ENCODE results near the gene FYB2.

FYB2 gene, protein sequence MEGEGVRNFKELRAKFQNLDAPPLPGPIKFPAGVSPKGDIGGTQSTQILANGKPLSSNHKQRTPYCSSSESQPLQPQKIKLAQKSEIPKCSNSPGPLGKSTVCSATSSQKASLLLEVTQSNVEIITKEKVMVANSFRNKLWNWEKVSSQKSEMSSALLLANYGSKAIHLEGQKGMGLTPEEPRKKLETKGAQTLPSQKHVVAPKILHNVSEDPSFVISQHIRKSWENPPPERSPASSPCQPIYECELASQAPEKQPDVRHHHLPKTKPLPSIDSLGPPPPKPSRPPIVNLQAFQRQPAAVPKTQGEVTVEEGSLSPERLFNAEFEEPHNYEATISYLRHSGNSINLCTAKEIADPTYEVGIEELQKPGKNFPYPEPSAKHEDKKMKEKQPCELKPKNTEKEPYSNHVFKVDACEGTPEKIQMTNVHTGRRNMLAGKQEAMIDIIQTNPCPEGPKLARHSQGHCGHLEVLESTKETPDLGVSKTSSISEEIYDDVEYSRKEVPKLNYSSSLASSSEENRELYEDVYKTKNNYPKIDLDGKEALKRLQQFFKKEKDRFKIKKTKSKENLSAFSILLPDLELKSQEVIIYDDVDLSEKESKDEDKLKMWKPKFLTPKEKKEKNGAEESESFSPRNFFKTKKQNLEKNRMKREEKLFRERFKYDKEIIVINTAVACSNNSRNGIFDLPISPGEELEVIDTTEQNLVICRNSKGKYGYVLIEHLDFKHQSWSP

DNA sequence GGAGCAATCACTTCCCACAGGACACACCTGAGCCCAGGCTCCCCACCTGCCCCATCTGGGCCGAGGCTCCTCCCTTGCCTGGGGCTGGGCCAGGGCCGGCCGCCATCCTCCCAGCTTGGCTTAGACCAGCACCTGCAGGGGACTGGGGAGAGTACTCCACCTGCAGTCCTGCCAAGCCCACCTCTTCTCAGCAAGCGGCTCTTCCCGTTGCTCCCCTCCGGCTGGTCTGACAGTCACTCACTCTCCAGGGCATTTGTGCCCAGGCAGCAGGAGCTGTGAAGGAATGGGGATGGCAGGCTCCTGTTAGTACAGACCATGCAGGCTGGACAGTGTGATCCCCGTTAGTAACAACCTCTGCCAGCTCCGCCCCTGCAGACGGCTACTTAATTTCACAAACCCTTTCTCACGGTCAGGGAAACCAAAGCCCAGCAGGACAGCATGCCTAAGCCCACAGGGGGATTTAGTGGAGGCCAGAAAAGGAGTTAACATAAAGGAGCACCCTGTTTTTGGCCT, at the start of gene FYB2:
Gene FYB2, minus strand, starts transcription at position 18 of the 513 bp plus-strand sequence. CDS start 114 bp downstream, outside the sequence.
- H3K4me3 ChIP-seq (ENCODE audit: low read depth, low read length): no peak within 1 kb of the TSS

DNA sequence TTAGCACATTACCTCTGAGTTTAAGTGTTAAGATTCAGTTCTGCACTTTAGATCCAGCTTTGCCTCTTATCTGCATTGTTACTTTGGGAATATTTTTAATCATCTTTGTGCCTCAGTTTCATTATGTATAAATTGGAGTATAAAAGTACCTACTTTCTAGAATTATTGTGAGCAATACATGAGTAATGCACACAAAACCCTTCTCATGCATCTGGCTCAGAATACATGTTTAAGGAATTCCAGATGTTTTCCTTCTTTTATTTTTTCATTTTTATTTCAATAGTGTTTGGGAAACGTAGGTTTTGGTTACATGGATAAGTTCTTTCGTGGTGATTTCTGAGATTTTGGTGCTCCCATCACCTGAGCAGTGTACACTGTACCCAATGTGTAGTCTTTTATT, 49.6 kb upstream of the FYB2 start:
- no peak overlapping the region for H3K4me3 ChIP-seq (ENCODE audit: low read depth, low read length)

DNA sequence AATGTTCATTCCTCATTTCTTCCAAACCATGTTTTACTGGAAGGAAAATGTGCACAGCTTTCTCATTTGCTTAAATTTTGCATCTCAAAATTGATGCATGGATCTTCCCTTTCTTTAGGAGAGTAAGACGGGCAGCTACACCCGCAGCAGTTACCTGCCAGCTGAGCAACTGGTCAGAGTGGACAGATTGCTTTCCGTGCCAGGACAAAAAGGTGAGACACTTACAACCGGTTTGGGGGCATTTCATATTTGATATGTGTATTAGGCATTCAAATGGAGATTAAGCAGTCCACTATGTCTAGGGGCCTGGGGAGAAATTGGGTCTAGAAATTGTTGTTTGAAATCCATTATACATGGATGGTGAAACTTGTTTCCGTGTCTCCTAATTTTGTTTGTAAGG, 48.3 kb upstream of the FYB2 start:
- no peak overlapping the region for H3K4me3 ChIP-seq (ENCODE audit: low read depth, low read length)

DNA sequence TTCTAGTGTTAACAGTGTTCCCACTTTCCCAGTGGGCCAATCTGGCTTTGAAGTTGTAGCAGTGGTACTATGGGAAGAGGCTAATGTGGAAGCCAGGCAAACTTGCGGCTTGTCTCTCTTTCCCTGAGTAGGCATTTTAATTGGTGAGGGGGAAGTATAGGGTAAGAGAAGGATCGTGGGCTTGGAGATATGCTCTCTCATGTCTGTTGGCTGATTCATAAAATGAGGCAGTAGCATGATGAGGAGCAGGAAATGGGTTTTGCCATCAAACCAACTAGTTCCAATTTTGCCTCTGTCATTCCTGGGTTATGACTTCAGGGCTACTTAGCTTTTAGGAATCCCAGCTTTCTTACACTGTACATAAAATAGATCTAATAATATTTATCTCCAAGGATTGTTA, 47.5 kb upstream of the FYB2 start:
- H3K4me3 ChIP-seq (ENCODE audit: low read depth, low read length): no peak overlapping the region

DNA sequence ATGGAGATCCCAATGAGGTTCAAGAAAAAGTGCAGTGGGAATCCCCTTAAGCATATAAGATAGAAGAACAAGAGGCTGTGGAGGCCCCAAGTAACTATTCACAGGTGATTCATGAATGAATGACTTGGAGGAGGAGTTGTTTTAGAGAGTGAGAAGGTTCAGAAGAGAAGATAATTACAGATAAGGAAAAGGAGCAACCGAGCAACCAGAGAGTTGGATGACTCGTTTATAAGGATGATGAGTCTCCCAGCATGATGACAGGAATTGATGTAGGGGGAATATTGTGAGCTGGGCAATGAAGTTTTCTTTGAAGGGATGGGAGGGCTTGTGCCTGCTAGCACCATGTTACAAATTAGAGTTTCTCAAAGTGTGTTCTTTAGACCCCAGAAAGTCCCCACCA, 45.2 kb upstream of the FYB2 start:
- H3K4me3 ChIP-seq (ENCODE audit: low read depth, low read length): no peak overlapping the region

DNA sequence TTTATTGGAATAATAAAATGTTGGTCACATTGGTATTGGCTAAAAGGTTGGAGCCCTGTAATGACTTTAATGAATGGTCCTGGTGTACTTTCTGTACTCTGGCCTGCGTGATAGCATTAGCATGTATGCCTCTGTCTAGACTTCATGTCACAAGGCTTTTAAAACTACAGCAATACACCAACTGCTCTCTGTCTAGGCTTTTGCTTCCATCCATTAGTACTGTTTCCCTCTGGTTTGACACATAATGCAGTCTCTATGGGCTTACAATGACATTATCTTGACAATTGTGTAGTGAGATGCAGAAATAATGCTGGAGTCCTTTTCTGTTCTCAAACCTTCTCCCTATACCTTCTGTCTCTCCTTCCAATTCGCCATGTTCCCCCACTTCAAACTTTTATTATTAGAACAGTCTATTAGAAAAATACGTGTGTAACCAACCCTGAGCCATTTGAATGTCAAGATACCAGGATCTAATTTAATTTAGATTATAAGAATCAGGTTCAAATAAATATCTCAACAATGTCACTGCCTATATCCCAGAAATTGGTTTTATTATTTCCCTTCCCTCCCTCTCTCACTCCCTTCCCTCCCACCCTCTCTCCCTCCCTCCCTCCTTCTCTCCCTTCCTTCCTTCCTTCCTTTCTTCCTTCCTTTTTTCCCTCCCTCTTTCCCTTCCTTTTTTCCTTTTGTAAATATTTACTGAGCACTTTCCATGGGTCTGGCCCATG, 44.2 kb upstream of the FYB2 start:
- H3K4me3 ChIP-seq (ENCODE audit: low read depth, low read length): no peak overlapping the region

DNA sequence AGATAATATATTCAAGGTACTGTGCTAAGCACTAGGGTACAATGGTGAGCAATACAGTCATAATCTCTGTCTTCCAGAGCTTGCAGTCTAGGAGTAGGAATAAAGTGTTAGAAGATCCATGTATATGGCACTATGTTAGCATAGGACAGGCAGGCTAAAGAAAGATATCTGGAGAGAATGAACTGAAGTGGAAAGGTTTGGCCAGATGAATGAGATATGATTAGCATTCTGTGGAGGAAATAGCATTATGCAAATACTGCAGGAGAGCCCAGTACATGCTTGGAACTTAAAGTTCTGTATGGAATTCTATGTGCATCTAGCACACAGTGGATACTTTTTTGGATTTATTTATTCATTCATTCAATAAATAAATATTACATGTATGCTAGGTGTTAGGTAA, 40.1 kb upstream of the FYB2 start:
- no peak overlapping the region for H3K4me3 ChIP-seq (ENCODE audit: low read depth, low read length)

DNA sequence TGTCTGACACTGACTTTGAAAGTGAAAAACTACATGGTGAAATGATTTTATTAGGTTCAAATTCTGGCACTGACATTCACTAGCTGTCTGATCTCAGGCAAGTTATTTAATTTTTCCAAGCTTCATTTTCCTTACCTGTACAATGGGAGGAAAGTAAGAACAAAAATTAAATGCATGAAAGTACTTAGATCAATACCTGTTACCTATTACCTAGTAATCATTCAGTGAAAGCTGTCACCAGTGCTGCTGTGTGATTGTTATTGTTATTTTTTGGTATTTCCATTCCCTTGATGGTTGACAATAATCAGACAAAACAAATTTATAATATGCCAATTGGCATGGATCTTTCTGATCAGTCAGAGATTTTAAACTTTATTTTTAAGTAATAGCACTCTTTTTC, 37.0 kb upstream of the FYB2 start:
- no peak overlapping the region for H3K4me3 ChIP-seq (ENCODE audit: low read depth, low read length)

DNA sequence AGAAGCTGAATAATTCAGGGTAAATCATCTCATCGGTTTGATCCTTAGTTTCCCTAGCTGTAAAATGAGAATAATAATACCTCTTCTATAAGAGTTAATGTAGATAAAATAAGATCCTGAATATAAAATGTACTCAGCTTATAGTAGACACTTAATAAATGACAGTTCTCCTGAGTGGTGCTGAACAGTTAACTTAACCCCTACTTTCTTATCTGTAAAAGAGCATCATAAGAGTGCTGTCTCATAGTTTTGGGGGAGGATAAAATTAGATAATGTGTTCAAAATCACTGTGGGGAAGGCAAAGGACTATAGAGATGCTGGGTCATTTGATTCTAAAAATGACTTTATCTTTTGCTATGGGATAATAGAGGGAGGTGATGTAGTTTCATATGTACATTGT, 36.0 kb upstream of the FYB2 start:
- H3K4me3 ChIP-seq (ENCODE audit: low read depth, low read length): no peak overlapping the region

DNA sequence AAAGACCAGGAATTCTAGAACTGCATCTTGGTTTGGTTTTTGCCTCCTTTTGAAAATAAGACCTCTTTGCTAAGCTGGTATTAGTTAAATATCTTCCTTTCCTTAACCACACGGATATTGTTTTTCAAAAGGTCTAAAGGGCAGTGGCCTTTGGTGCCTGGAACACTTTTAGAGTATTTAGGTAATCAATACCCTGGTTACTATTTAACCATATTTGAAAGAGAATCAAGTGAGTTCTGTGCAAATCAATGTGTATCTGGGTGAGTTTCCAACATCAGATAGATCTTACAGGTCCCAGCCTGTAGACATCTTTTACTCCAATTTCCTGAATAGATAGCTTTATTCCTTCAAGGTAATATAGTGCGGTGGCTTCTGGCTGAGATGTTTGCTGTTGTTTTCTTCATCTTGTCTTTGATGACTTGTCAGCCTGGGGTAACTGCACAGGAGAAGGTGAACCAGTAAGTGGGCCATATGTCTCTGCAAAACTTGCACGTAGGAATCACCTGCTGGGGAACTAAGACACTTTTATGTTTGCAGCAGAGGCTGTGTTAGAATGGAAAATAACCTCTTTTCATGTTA, 35.4 kb upstream of the FYB2 start, which contains the start of gene C8A:
Gene C8A, plus strand, starts transcription at position 277 of the 579 bp plus-strand sequence. Its CDS starts 105 bp downstream, at position 382.
- H3K4me3 ChIP-seq (ENCODE audit: low read depth, low read length): no peak within 1 kb of the TSS

DNA sequence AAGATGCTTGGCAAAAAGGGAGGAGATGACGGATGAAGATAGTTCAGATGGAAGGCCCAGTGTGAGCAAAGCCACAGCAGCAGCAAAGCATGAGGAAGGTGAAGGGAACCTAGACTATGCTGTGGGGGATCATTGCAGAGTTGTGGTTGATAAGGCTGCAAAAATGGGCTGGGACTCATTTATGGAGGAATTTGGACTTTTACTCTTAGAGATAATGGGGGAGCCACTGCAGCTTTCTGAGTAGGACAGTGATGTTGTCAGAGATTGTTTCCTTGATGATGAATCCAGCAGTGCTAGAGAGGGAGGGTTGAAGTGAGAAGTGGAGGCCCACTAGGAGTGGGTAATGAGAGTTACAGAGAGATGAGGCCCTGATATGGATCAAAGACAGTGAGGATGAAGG, 33.3 kb upstream of the FYB2 start:
- no peak overlapping the region for H3K4me3 ChIP-seq (ENCODE audit: low read depth, low read length)

DNA sequence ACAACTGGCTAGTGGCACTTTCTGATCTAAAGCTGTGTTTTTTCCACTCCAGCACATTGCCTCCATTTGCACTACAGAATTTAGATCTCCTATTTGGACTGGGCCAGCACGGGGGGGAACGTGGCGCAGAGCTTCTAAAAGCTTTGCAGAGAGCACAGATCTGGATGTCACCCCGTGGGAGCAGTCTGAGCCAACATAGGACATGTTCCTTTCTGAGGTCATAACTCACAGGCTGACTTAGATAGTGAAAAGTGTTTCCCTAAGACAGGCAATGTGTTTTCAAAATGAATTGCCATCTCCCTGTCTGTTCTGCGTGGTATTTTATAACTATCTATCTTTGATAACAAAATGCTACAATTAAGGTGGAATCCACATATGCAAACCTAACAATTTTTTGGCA, 31.7 kb upstream of the FYB2 start:
- no peak overlapping the region for H3K4me3 ChIP-seq (ENCODE audit: low read depth, low read length)

DNA sequence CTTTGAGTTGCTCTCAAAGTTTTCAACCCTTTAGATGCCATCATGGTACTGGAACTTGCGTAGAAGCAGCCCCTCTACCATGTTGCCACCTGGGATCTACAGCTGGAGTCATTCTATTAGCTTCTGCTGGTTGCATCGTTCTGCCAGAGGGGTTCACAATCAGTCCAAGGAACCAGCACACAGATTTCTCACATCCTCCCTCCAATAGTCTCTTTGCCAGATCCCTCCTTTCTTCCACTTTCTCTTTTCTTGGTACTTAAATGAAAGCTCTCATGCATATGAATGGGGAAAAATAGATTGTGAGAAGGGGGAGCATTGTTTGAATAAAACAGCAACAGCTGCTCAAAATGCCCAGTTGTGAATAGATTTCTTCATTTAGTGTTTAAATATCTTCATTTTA, 31.2 kb upstream of the FYB2 start:
- H3K4me3 ChIP-seq (ENCODE audit: low read depth, low read length): no peak overlapping the region

DNA sequence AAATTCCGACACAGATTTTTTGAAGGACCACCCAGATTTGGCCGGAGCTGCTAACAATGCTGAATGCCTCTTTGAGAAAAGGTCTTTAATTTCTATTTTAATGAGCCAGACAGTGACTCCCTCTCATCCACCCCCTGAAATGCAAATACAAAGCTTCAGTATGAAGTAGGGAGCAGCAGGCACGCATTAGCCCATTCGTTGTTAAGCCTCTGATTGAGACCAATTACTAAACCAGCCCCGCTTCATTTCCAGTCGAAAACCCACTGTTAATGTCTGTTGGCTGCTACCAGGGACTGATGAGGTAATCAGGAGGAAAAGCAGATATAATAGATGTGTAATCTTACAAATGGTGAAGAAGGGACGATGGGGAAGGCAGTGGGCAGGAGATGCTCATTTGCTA, 30.5 kb upstream of the FYB2 start:
- no peak overlapping the region for H3K4me3 ChIP-seq (ENCODE audit: low read depth, low read length)

DNA sequence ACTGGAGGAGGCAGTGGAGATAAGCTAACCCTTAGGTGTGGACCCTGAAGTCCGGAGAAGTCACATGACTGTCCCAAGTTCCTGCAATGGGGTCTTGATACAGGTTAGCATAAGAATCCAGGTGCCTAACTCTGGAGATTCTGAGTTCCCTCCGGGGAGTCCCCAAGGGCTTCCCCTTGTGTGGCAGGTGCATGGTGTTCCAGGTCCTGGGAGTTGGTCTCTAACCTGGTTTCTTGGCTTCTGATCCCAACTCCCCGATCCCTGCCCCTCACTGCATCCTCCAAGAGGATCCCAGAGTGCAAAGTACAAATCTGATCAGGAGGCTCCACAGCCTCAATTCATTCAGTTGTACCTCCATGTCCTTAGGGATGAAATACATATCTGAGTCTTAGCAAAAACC, 26.1 kb upstream of the FYB2 start:
- no peak overlapping the region for H3K4me3 ChIP-seq (ENCODE audit: low read depth, low read length)

DNA sequence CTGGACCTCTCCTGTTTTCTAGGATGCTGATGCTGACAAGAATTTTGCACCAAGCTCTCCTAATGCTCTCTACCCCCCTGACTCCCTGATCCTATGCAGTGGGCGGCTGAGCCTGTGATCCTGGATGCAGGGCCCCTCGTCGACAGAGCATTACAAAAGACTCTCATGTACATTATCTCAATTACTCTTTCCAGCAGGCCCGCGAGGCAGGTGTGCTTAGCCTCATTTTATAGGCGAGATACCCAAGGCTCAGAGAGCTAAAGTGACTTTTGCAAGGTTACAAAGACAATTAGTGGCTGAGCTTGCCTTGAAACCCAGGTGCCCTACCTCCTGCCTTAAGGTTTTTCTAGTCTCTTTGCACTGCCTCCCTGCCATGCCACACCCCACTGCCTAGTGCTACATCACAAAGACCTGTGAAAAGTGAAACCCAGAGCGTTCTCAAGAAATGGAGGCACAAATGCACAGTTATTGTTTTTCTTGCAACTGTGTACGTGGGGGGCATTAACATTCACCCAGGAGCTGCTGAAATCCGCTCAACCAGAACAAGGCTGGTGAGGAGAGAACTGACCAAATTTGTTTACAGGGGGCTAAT, 25.4 kb upstream of the FYB2 start:
- H3K4me3 ChIP-seq (ENCODE audit: low read depth, low read length): no peak overlapping the region

DNA sequence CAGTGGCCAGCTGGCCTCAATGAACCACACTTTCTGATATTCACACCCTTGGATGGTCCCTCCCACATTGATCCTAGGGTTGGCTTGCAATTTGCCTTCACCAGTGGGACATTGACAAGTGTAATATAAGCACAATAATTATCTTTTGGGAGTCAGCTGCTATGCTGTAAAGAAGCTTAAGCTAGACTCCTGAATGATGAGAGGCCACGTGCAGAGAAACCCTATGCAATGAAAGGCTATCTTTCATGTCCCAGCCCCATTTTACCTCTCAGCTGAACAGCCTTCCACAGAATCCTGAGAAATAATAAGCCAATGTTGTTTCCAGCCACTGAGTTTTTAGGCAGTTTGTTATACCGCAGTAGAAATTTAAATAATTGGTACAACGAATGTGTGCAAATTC, 24.3 kb upstream of the FYB2 start:
- H3K4me3 ChIP-seq (ENCODE audit: low read depth, low read length): no peak overlapping the region

DNA sequence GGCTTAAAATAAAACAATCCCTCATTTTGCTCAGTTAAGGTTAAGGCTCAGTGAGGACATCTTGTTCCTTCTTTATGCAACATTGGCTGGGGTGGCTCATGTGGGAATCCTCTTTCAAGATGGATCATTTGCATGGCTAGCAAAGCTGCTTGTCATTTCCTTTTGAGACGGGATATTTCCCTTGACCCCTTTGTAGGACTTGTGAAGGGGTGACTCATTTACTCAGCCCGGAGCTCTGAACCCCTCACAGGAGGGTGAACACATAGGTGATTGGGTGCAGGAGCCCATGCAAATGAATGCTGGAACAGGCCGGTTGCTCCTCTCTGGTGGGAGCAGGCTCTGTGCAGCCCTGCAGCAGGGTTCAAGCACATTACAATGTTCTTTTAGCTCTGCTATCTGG, 19.6 kb upstream of the FYB2 start:
- no peak overlapping the region for H3K4me3 ChIP-seq (ENCODE audit: low read depth, low read length)

DNA sequence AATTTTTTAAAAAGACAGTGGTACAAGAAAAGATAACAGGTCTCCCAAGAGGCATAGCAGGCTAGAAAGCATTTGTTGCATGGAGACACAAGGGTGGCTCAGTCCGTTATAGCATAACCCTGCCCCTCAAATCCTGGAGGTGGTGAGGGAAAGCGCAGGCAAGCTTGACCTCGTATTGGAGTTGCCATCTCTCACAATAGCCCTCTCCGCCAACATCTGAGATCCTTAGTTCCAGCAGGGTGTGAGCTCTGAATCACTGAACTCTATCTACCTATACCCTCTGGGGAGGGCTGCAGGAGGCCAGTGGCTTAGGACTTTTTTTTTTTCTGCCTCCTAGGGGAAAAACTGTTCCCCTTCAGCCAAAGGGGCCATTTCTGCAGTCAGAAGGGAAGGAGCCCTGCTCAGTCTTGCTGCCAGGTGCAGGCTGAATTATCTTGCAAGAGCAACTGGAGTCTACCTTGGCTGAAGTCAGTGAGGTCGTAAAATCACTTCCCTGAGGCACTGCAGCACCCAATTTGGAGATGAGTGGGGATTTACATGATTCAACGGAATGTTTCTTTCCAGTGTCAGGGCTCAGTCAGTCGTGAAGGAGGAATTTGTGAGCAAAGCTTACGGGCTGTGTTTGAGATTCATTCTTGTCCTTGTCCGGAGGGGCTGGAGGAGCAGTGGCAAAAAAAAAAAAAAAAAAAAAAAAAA, 18.2 kb upstream of the FYB2 start:
- no peak overlapping the region for H3K4me3 ChIP-seq (ENCODE audit: low read depth, low read length)

DNA sequence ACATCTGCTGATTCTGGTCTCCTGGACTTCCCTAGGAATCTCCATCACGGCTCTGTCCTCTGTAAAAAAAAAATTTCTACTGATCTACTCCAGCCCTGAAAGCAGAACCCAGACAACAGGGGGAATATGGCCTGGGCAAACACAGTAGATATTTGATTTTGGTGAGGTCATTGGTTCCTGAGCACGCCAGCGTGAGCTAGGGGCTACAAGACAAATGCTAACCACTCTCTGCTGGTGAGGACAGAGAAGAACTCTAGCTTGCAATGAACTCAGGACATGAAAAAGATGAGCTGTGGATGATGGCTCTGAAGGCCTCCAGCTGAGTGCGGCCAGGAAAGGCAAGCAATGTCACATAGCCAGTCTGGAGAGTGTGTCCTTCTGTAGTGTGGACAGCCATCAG, 17.2 kb upstream of the FYB2 start:
- no peak overlapping the region for H3K4me3 ChIP-seq (ENCODE audit: low read depth, low read length)
